GM23248 (cell line): ENCODE results near the gene TTC23L. TPM values are rescaled to one million over a fixed set of nuclear protein-coding genes. Genes with fewer than 3 reads are reported as not detected.

ENCODE experiments used
- DNase-seq: peaks from one replicate; pipeline ENCODE4 v3.0.0-alpha.2; 2015
- H2AFZ ChIP-seq: fragments of 200-600 bp; sonication (generic); 2 replicates; pipeline ENCODE4 v1.6.1; 2016; ENCODE audit warnings: antibody characterized with exemption
- H3F3A ChIP-seq: fragments of 200-600 bp; sonication (generic); 2 replicates; pipeline ENCODE4 v1.6.1; 2016; ENCODE audit warnings: mild to moderate bottlenecking, antibody characterized with exemption, mixed run types; ENCODE audit not compliant: insufficient read depth
- H3K27ac ChIP-seq: fragments of 200-600 bp; sonication (generic); 2 replicates; pipeline ENCODE4 v1.5.1; 2016; ENCODE audit warnings: mild to moderate bottlenecking
- H3K27me3 ChIP-seq: fragments of 200-600 bp; sonication (generic); replicated peaks from 2 replicates; pipeline ENCODE4 v1.6.1; 2016; ENCODE audit warnings: mild to moderate bottlenecking; ENCODE audit not compliant: insufficient read depth
- H3K36me3 ChIP-seq: fragments of 200-600 bp; sonication (generic); 2 replicates; pipeline ENCODE4 v1.6.1; 2016; ENCODE audit warnings: low read depth, mild to moderate bottlenecking
- H3K4me1 ChIP-seq: fragments of 200-600 bp; sonication (generic); 2 replicates; pipeline ENCODE4 v1.6.1; 2016; ENCODE audit warnings: mild to moderate bottlenecking; ENCODE audit not compliant: insufficient read depth
- H3K4me2 ChIP-seq: fragments of 200-600 bp; sonication (generic); one replicate; pipeline ENCODE4 v1.6.1; 2016; ENCODE audit warnings: mild to moderate bottlenecking; ENCODE audit not compliant: unreplicated experiment
- H3K4me3 ChIP-seq: fragments of 200-600 bp; sonication (generic); 2 replicates; pipeline ENCODE4 v1.5.1; 2016; ENCODE audit warnings: mild to moderate bottlenecking
- H3K79me2 ChIP-seq: fragments of 200-600 bp; sonication (generic); 2 replicates; pipeline ENCODE4 v1.6.1; 2016; ENCODE audit warnings: mild to moderate bottlenecking; ENCODE audit not compliant: insufficient read depth
- H3K9ac ChIP-seq: fragments of 200-600 bp; sonication (generic); 2 replicates; pipeline ENCODE4 v1.6.1; 2016; ENCODE audit warnings: mild to moderate bottlenecking
- H3K9me2 ChIP-seq: fragments of 200-600 bp; sonication (generic); 2 replicates; pipeline ENCODE4 v1.6.1; 2016; ENCODE audit warnings: mixed run types, mild to moderate bottlenecking, moderate library complexity; ENCODE audit not compliant: insufficient read depth
- H3K9me3 ChIP-seq: fragments of 200-600 bp; sonication (generic); one replicate; pipeline ENCODE4 v1.6.1; 2017; ENCODE audit warnings: low read depth
- H4K20me1 ChIP-seq: fragments of 200-600 bp; sonication (generic); 2 replicates; pipeline ENCODE4 v1.6.0; 2016; ENCODE audit not compliant: insufficient read depth
- EZH2 ChIP-seq: fragments of 200-600 bp; sonication (generic); IDR thresholded peaks from 2 replicates; pipeline ENCODE4 v1.6.1; 2018; ENCODE audit warnings: antibody characterized with exemption, mild to moderate bottlenecking; ENCODE audit not compliant: insufficient read depth, poor library complexity, severe bottlenecking
- EZH2phosphoT487 ChIP-seq: fragments of 200-600 bp; sonication (generic); IDR thresholded peaks from 2 replicates; pipeline ENCODE4 v1.6.1; 2018; ENCODE audit warnings: antibody characterized with exemption, moderate library complexity, mild to moderate bottlenecking, low read depth; ENCODE audit not compliant: insufficient read depth
- WGBS, 2 experiments: methylation state at CpG; one replicate each; pipeline ENCODE4 v1.1.6; 2015 to 2017; ENCODE audit warnings: low lambda C conversion rate in 2 of 2, low coverage in 1 of 2; ENCODE audit errors: missing lambda C conversion rate in 2 of 2; 5-methylcytosine and 5-hydroxymethylcytosine counted together
- in situ Hi-C: fragments of 300-500 bp; cut with MboI; formaldehyde crosslinking; loops from 2 replicates; pipeline ENCODE4 v1.15.0; 2020
- polyA plus RNA-seq: library from polyadenylated mRNA; unstranded; fragments of >200 nt; fragmentation: Nextera tagmentation; extraction: Ambion mirVana; gene quantifications from 2 replicates; pipeline ENCODE4 v1.2.1, GENCODE V29; 2016
- total RNA-seq: library from RNA; depleted of rRNA; stranded (reverse); fragments of >200 nt; shearing (Covaris generic); gene quantifications from 2 replicates; pipeline ENCODE4 v1.2.3, GENCODE V29; 2014

TTC23L gene
- total and polyA plus RNA-seq, 2 experiments from 2014 or later: under 0.01 TPM; not detected in 1

GRCh38 chr5:34802834-34803563 is 36.0 kb upstream of the TTC23L start:
- H3K4me2 ChIP-seq: no peak overlapping the region
- H3K9me2 ChIP-seq: no peaks in the 10 kb centered on the region
- H4K20me1 ChIP-seq: no peaks in the 10 kb centered on the region
- no peak for DNase-seq
- H3K27me3 ChIP-seq: no peaks in the 10 kb centered on the region
- TF ChIP-seq EZH2 (no peak), EZH2phosphoT487 (no peak)
- peaks cover 76% of the 10 kb centered on the region for H3K79me2 ChIP-seq
- H3K4me3 ChIP-seq: no peak overlapping the region
- H2AFZ ChIP-seq: no peak overlapping the region
- no peak overlapping the region for H3K9ac ChIP-seq
- in situ Hi-C loops: no loop called here
- no peaks in the 10 kb centered on the region for H3K9me3 ChIP-seq
- WGBS, 2 experiments: 88% methylated on average over 9 of the region's 9 CpGs
- no peaks in the 10 kb centered on the region for H3K4me1 ChIP-seq
- no peak overlapping the region for H3K27ac ChIP-seq
- H3K36me3 ChIP-seq: peaks cover 51% of the 10 kb centered on the region
- no peaks in the 10 kb centered on the region for H3F3A ChIP-seq

- Histone ChIP-seq H3K36me3 (peaks cover 40% of the 10 kb centered on the region), H3K9ac (no peak overlapping the region), H4K20me1 (no peaks in the 10 kb centered on the region), H3K4me2 (no peak overlapping the region), H3K4me1 (no peaks in the 10 kb centered on the region), H3F3A (no peaks in the 10 kb centered on the region), H3K27me3 (no peaks in the 10 kb centered on the region), H3K9me3 (no peaks in the 10 kb centered on the region), H2AFZ (no peak overlapping the region), H3K79me2 (peaks cover 68% of the 10 kb centered on the region), H3K4me3 (no peak overlapping the region), H3K9me2 (no peaks in the 10 kb centered on the region), H3K27ac (no peak overlapping the region; the same call in 1 of the 2 replicates)
- 37 to 39% methylated on average over 4 of the region's 4 CpGs for WGBS, 2 experiments
- DNase-seq: peak; percentile 35
- no peak for TF ChIP-seq EZH2
- no peak for TF ChIP-seq EZH2phosphoT487
- in situ Hi-C loops: no loop called here
Measured at GRCh38 chr5:34803974-34804732, 34.8 kb upstream of the TTC23L start.

- no peak overlapping the region for H3K4me2 ChIP-seq
- H3K4me3 ChIP-seq: no peak overlapping the region
- TF ChIP-seq EZH2phosphoT487: no peak
- TF ChIP-seq EZH2: no peak
- in situ Hi-C loops: no loop called here
- no peaks in the 10 kb centered on the region for H4K20me1 ChIP-seq
- H3K27me3 ChIP-seq: no peaks in the 10 kb centered on the region
- no peak overlapping the region for H2AFZ ChIP-seq
- H3K27ac ChIP-seq: no peak overlapping the region
- DNase-seq: no peak
- H3K9ac ChIP-seq: no peak overlapping the region
- H3K4me1 ChIP-seq: no peaks in the 10 kb centered on the region
- peaks cover 67% of the 10 kb centered on the region for H3K79me2 ChIP-seq
- 0 out of 2 replicates have a peak, but pooled peaks cover under 1% of the 10 kb centered on the region for H3F3A ChIP-seq
- 60 to 63% methylated on average over 5 of the region's 5 CpGs for WGBS, 2 experiments
- H3K36me3 ChIP-seq: peaks cover 38% of the 10 kb centered on the region
- no peaks in the 10 kb centered on the region for H3K9me2 ChIP-seq
- H3K9me3 ChIP-seq: no peaks in the 10 kb centered on the region
Measured at GRCh38 chr5:34804913-34805312, 34.1 kb upstream of the TTC23L start.

- no peaks in the 10 kb centered on the region for H3K4me1 ChIP-seq
- H3K27me3 ChIP-seq: no peaks in the 10 kb centered on the region
- no peak for TF ChIP-seq EZH2phosphoT487
- TF ChIP-seq EZH2: no peak
- H3K79me2 ChIP-seq: peaks cover 57% of the 10 kb centered on the region
- 98 to 100% methylated on average over 3 to 6 of the region's 6 CpGs for WGBS, 2 experiments
- H2AFZ ChIP-seq: no peak overlapping the region
- H3F3A ChIP-seq: peaks cover 14% of the 10 kb centered on the region; the same call in 1 of the 2 replicates
- H3K9me3 ChIP-seq: no peaks in the 10 kb centered on the region
- H3K4me3 ChIP-seq: no peak overlapping the region
- in situ Hi-C loops: no loop called here
- H3K4me2 ChIP-seq: no peak overlapping the region
- no peak for DNase-seq
- H3K9me2 ChIP-seq: no peaks in the 10 kb centered on the region
- no peak overlapping the region for H3K27ac ChIP-seq
- no peaks in the 10 kb centered on the region for H4K20me1 ChIP-seq
- no peak overlapping the region for H3K9ac ChIP-seq
- H3K36me3 ChIP-seq: peaks cover 33% of the 10 kb centered on the region
Measured at GRCh38 chr5:34806532-34806931, 32.4 kb upstream of the TTC23L start.
